SK-N-SH (cell line): ENCODE measurements around the gene ABCF1.

ENCODE experiments used
- EP300 ChIP-seq, 2 experiments: IDR thresholded peaks; 2 replicates each; pipeline versions ENCODE4 v1.4.0 to v1.6.1; 2012; ENCODE audit warnings: borderline replicate concordance in 1 of 2, low read depth in 1 of 2, low read length in 1 of 2
- RAD21 ChIP-seq: IDR thresholded peaks from 2 replicates; pipeline ENCODE4 v1.6.1; 2012; ENCODE audit warnings: mild to moderate bottlenecking, low read length
- USF2 ChIP-seq: fragments of 150-350 bp; IDR thresholded peaks from 2 replicates; pipeline ENCODE4 v1.6.1; 2017; ENCODE audit warnings: antibody characterized with exemption, low read length, low read depth, borderline replicate concordance

DNA sequence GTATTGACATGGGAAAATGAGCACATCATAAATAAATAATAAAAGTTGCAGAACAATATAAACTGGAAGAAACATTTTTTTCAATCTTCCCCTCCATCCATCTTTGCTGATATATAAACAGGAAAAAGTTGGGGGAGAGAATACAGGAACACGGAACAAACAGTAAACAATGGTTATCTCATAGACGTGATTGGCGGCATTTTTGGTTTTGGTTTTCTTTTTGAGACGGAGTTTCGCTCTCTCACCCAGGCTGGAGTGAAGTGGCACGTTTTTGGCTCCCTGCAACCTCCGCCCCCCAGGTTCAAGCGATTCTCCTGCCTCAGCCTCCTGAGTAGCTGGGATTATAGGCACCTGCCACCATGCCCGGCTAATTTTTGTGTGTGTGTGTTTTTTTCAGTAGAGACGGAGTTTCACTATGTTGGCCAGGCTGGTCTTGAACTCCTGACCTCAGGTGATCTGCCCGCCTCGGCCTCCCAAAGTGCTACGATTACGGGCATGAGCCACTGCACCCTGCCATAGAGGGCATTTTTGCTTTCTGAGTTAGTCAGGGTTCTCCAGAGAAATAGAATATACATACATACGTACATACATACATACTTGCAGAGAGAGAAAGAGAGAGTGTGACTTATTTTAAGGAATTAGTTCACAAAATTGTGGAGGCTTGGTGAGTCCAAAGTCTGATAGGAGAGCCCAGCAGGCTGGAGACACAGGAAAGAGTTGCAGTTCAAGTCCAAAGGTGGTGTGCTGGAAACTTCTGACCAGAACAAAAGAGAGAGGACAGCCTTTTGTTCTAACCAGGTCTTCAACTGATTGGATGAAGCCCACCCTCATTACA, 37.6 kb upstream of the ABCF1 start:
- TF ChIP-seq RAD21 (no peak), USF2 (no peak), EP300 (IDR thresholded peaks at IDR 0.05; ENCODE audit: borderline replicate concordance in 1 of 2, low read depth in 1 of 2, low read length in 1 of 2) (no peak)
